HG03095 (cell line): ENCODE results near the gene MLXIPL.
"Not testable (repeated sequence)": the region's sequence is repeated elsewhere in the genome, so short reads cannot be mapped to it uniquely, and the experiment has no call there.

Source experiments
- ATAC-seq: cut with Tn5 transposase; IDR thresholded peaks from one replicate; pipeline ENCODE4 v1.9.1; 2021; ENCODE audit warnings: moderate library complexity; ENCODE audit not compliant: unreplicated experiment

The MLXIPL gene

DNA sequence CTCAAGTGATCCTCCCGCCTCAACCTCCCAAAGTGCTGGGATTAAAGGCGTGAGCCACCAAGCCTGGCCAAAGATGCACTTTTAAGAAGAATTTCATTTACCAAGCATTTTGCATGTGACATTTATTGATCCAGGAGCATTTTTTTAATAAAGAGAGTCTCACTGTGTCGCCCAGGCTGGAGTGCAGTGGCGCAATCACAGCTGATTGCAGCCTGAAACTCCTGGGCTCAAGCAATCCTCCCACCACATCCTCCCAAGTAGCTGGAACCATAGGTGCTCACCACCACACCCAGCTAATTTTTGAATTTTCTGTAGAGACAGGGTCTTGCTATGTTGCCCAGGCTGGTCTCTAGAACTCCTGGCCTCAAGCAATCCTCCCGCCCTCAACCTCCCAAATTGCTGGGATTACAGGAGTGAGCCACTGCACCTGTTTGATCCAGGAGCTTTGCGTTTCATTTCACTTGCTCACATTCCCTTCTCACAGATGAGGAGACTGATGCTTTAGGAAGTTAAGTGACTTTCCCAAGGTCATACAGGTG lies 41.6 kb downstream of the MLXIPL start:
- ATAC-seq, result no peak

- ATAC-seq, result not testable (repeated sequence)
Observed at GRCh38 chr7:73581006-73581405, 43.3 kb downstream of the MLXIPL start.

- peak; percentile 85 for ATAC-seq
Observed at GRCh38 chr7:73578342-73579128, 45.8 kb downstream of the MLXIPL start, which contains the start of gene TBL2. Gene TBL2, minus strand, starts transcription at chr7:73578579. Its CDS starts 30 bp downstream, at chr7:73578549.

GRCh38 chr7:73577627-73578341 lies 46.5 kb downstream of the MLXIPL start:
- ATAC-seq, result peak; percentile 10

DNA sequence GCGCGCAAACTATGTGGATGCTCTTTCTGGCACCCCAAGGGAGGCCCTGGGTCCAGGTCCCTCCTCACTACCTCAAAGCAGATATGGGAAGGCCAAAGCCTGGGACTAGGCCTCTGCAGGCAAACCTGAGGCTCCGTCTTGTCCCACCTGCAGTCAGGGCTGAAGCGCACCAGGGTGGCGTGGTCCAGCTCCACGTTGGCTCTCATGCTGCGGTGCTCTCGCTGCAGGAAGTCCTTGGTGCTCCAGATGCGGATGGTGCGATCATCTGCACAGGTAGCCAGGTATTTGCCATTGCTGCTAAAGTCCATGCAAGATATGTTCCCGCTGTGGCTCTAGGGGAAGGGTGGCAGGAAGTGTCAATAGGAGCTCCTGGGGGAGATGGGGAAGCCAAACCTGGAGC lies 50.5 kb downstream of the MLXIPL start:
- no peak for ATAC-seq

GRCh38 chr7:73573276-73573675 lies 51.0 kb downstream of the MLXIPL start:
- no peak for ATAC-seq

DNA sequence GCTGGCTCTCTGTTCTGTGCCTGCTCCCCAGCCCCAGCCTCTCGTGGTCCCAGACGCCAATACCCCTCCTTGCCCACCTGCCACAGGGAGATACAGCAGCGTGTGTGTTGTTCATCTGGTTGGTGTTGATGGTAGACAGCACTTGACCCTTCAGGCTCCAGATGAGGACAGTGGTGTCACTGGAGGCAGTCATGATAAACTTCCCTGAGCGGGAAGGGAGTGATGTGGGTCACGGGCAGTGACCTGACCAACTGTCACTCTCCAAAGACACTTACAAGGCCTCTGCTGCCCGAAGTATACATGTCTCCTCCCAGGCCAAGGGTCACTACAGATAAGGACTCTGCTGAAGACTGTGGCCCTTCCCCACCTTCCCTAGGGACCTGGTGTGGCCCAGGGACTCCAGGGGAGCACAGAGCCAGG lies 51.5 kb downstream of the MLXIPL start:
- no peak for ATAC-seq

- ATAC-seq, result no peak
Observed at GRCh38 chr7:73570977-73571376, 53.3 kb downstream of the MLXIPL start.

- ATAC-seq, result no peak
Observed at GRCh38 chr7:73570521-73570920, 53.8 kb downstream of the MLXIPL start.

DNA sequence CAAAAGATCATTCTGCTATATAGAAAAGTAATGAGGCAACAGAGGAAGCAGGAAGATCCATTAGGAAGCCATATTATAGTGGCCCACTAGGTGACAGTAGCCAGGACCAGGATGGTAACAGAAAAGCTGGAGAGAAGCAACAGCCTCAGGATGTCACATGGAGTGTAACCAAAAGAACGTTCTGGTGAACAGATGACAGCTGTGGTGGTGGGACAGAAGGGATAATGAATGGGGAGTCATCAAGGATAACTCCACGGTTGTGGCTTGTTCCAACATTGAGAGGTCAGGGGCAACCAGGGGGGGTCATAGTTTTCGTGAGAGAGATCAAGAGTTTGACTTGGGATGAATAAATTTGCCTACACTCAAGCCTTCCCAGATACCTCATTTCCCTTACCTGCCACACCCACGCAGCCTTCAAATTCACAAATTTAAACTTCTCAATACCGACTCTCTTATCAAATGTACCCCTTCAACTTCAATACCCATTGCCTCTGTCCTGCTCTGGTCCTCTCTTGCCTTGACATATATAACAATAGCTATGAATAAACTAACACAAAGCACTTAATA lies 55.2 kb downstream of the MLXIPL start:
- no peak for ATAC-seq

DNA sequence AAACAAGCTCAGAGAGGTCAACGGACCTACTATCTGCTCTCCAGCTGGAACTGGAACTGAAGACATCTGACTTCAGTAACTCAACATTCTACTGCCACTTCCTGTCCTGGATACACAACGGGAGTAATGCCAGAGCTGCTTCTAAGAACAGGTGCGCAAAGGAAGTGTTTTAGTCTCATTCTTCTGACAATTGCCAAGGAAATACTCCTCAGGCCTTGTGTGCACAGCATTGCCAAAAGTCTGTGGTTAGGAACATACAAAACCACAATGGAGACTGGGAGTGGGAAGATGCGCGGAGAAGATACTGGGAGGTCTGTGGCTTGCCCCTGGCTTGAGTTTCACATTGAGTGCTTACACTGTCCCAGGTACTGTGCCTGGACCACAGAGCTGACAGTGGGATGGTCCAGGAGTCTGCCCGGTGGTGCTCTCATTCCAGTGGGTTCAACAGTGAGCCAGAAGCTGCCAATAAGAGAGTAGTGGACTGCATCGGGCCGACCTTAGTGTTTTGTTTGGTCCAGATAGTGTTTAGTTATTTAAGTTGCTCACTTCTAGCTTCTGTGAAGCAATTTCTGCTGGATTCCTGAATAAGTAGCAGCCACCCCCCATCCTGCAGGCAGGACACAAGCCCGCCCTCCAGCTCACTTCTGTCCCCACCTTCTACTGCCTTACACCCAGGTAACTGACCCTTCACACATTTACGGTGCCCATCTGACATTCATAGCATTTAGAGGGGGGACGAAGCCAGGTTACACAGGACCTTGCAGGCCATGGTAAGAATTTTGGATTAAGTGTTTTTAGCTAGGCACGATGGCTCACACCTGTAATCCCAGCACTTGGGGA lies 56.3 kb downstream of the MLXIPL start:
- no peak for ATAC-seq

- ATAC-seq, result no peak
Observed at GRCh38 chr7:73567140-73567539, 57.2 kb downstream of the MLXIPL start.

GRCh38 chr7:73566431-73566830 lies 57.9 kb downstream of the MLXIPL start:
- ATAC-seq, result not testable (repeated sequence)

- no peak for ATAC-seq
Observed at GRCh38 chr7:73565675-73566340, 58.5 kb downstream of the MLXIPL start.

DNA sequence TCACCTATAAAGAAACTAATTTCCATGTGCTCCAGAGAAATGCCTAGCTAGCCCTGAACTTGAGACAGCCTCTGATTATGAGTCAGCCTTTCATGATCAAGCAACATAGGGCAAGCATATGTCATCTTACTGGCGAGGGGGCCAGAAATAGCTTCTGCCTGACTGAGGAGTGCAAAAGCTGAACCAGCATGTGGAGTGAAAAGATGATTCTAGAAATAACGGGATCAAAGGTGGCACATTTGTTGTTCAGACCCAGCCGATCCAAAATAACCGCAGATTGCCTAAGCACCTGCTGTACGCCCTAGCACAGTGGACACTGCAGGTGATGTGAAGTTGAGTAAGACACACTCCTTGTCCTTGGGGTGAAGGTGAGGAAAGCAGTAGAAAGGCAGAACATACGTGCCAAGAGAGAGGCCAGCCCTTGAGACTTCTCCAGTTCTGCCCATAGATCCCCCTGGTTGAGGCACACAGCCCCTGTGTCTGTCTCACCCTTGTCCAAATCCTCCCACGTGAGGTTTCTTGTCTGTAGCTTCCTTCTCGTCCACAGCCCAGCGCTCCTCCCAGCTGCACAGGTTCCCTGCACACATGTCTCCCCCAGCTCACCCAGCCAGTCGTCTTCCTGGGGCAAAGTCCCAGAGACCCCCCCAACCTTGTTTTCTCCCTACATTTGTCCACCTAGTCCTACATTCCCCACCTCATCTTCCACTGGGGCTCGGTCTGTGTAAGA lies 64.0 kb downstream of the MLXIPL start:
- ATAC-seq, result no peak

DNA sequence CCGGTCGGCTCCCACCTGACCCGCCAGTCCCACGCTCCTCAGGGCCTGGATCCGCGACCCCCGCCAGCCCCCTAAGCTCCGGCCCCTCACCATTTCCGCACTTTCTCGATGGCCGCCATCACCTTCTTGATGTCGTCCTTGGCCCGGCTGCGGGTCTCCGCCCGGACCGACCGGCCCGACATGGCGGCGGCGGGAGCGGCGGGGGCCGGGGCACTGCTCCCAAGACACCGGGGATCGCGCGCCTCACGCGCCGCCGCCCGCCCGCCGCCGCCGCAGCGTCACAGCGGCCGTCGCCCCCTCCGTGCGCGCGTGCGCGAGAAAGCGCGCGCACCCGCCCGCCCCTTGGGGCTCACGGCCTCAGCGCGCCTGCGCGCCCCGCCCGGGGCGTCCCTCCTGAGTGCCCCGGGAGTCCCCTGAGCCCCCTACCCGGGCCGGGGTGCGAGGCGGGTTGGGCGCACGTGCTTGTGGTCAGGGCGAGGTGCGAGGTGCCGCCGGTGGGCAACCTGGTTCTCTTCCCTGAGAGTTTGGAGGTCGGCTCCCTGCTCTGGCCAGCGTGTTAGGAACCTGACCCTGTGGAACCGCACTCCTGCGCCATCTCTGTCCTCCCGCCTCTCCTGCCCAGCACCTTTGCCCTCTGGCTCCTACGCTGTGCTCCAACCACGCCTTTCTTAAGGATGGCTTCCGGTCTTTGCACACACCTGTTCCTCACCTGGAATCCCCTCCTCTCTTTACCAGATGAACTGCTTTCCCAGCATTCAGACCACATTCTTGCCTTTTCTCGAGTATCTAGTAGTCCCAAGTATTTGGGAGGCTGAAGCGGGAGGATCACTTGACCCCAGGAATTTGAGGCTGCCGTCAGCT lies 66.7 kb downstream of the MLXIPL start, which contains the start of gene BCL7B:
BCL7B (minus strand) TSS at position 294 of the 861 bp plus-strand sequence; CDS start at position 182, 112 bp downstream.
- ATAC-seq, result peak; percentile 43

DNA sequence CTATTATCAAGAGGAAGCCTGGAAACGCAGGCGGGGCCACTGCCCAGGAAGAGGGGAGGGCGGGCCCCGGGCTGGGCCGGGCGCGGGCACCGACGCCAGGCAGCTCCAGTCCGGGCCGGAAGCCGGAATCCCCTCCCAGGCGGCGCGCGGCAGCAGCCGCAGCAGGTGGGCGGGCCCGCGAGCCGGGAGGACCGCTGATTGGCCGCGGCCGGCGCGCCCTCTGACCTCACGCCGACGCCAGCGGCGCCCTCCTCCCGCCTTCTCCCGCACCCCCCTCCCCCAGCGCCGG lies 67.3 kb downstream of the MLXIPL start:
- peak; percentile 86 for ATAC-seq

GRCh38 chr7:73556208-73557107 lies 67.9 kb downstream of the MLXIPL start:
- ATAC-seq, result no peak
